Stimulated activated CD4-positive, alpha-beta T cell treated with anti-CD3 and anti-CD28 coated beads, Interleukin-1b, Interleukin-23, amount 100 ng/mL, for 4 hours (primary cell): Measurements from ENCODE around the gene NEXN.

Experiments
- DNase-seq, 2 donors: peaks; one replicate each; pipeline ENCODE4 v3.0.0-alpha.2; 2020; ENCODE audit warnings: low read depth in 2 of 2

Gene NEXN

GRCh38 chr1:77888081-77888780 lies at the start of gene NEXN:
Gene NEXN (plus strand): TSS chr1:77888624. CDS start chr1:77916107, 27,483 bp downstream.
- DNase-seq, result no peak

DNA sequence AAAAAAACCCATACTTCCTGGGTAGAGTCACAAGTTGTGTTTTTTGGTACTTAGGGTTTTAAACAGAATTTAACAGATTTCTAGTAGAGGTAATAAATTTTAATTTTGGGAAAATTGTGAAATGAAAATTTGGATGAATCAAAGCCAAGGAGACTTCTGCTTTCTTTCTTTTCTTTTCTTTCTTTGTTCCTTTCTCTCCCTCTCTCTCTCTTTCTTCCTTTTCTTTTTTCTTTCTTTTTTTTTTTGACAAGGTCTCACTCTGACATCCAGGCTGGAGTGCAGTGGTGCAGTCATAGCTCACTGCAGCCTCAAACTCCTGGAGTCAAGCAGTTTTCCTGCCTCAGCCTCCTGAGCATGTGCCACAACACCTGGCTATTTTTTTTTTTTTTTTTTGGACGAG lies 46.9 kb upstream of the NEXN start:
- no peak for DNase-seq

DNA sequence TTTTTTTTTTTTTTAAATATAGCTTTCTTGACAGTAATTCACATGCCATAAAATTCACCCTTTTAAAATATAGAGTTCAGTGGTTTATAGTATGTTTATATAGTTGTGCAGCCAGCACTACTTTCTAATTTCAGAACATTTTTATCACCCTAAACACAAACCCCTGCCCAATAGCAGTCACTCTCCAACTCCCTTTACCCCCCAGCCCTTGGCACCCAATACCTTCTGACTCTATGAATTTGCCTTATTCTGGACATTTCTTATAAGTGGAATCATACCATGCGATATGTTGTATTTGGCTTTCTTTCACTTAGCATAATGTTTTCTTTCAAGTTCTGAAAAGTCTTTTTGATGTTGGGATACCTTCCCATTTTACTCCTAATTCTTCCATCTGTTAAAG lies 42.5 kb upstream of the NEXN start:
- DNase-seq, result no peak

- DNase-seq, result no peak
These were observed 41.5 kb upstream of the NEXN start for GRCh38 chr1:77846966-77847365.

DNA sequence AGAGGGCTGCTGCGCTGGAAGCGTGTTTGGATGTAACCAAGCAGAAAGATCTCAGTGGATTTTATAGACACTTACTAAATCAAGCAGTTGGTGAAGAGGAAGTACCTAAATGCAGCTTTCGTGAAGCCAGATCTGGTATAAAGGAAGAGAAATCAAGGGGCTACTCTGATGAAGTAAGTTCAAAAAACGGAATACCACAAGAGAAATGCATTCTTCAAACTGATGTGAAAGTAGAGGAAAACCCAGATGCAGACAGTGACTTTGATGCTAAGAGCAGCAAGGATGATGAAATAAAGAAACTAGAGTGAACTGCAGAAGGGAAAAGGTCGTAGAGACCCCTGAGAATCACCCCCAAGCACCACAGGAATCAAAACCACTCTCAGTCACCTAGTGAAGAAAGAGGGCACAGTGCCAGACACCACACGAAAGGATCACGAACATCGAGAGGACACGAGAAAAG lies 40.8 kb upstream of the NEXN start:
- DNase-seq, result no peak

DNA sequence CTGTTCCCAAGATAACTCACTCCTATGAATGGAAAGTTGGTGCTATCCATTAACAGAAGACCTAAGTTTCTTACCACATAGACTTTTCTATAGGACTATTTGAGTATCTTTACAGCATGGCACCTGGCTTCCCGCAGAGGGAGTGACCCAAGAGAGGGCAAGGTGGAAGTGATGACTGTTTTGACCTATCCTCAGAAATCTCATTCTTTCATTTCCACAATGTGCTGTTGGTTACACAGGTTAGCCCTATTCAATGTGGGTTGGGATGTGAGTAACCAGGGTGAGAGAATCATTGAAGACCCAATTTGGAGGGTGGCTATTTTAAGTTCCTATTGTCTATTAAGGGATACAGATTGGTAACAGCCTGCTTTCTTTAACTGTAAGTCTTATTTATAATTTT lies 38.3 kb upstream of the NEXN start:
- no peak for DNase-seq

DNA sequence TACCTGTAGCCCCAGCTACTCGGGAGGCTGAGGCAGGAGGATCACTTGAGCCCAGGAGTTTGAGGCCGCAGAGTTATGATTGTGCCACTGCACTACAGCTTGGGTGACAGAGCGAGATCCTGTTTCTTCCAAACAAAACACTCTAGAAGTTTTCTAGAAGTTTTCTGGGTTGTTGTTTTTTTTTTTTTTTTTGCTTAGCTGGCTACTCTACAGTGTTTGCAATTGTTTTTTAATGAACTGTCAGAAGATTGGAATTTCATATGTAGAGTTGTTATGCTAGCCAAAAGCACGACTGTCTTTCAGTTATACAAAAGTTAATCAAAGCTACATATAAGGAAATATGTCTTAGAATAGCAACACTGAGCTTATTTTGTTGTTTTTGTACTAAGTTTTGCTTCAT lies 30.9 kb upstream of the NEXN start:
- DNase-seq, result no peak

DNA sequence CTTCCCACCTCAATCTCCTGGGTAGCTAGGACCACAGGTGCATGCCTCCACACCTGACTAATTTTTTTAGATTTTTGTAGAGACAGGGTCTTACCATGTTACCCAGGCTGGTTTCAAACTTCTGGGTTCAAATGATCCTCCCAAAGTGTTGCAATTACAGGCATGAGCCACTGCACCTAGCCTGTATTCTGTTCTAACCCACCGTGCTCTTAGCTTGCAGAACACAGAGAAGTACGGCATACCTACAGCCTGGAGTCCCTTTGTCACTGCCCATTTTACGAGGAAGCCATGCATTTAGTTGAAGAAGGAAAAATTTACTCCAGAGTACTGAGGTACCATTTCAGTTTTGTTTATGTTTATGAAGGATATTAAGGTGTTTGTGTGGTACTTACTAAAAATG lies 29.7 kb upstream of the NEXN start:
- no peak for DNase-seq

GRCh38 chr1:77859248-77859647 lies 29.2 kb upstream of the NEXN start:
- no peak for DNase-seq

- DNase-seq, result no peak
These were observed 22.1 kb upstream of the NEXN start for GRCh38 chr1:77866296-77866695.

DNA sequence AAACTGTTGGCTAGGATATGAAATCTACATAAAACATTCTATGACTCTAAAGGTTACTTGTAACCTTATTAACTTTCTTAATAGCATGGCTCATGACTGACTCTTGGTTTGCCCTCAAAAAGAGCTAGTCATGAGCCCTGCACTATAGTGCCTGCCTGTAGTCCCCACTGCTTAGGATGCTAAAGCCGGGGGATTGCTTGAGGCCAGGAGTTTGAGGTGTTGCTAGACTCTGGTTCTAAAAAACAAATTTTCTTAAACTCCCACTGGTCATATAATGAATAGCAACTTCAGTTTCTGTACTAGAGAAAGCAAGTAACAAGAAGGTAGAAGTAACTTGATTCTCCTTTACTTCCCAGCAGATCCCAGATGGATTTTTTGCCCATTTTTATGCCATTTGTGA lies 15.8 kb upstream of the NEXN start:
- DNase-seq, result no peak

GRCh38 chr1:77873461-77873860 lies 15.0 kb upstream of the NEXN start:
- no peak for DNase-seq

DNA sequence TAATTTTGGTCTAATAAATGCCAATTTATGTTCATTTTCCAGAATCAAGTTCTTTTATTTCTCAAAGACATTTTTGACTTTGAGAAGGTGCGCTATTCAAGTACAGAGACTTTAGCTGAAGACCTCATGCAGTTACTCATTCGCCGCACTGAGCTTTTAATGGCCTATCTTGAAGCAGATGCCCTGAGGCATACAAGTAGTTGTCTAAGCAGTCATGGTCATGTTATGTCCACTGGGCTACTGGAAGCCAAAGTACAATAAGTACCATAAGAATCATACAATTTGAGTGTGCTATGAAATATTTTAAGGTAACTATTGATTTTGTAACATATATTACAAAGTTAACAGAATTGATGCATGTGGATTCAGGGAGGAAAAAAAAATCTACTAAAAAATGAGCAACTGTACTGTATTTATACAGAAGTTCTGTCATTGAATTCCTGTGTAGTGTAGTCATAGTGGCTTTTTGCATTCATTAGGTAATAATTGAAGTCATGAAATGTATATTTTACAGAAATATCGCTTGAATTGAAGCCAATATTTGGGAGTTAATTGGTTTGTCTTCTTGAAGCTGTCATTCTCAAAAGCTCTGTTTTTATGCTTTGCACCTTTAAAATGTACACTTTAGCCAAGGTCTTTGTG lies 13.5 kb upstream of the NEXN start:
- DNase-seq, result no peak

DNA sequence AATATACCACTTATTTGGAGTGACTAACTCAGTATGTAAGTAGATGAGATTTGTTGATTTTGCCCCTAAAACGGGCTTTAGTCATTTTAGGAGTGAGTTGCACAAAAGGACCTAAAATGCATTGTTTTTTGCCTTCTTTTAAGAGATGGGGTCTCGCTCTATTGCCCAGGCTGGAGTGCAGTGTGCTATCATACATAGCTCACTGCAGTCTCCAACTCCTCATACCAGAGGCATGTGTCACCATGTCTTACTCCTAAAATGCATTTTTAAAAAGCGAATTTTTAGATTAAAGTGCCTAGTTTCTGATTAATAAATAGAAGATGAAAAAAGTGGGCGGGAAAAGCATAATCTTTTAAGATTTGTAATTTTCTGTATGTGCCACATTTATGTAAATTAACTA lies 11.5 kb upstream of the NEXN start:
- DNase-seq, result no peak

DNA sequence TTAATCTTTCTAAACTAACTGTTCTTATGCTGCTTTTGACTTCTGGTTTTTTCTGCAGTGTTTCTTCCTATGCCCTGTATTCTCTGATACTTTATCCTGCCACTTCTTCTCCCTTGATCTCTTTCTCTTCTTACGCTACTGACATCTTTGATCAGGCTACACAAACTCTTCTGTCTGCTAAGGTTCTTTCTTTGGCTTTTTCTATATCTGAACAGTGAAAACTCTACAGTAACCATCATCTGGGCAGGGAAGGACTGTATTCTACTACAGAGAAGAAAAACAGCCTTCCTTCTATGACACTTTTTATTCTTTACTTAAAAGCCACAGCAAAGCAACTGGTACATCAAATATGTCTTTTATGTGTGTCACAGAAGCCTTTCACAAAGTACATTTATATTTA lies 7.4 kb upstream of the NEXN start:
- no peak for DNase-seq

- no peak for DNase-seq
These were observed 6.0 kb upstream of the NEXN start for GRCh38 chr1:77882411-77882810.

- DNase-seq, result peak in 1 of 2 donors; percentile 6
These were observed 588 bp downstream of the NEXN start for GRCh38 chr1:77888781-77889642.

DNA sequence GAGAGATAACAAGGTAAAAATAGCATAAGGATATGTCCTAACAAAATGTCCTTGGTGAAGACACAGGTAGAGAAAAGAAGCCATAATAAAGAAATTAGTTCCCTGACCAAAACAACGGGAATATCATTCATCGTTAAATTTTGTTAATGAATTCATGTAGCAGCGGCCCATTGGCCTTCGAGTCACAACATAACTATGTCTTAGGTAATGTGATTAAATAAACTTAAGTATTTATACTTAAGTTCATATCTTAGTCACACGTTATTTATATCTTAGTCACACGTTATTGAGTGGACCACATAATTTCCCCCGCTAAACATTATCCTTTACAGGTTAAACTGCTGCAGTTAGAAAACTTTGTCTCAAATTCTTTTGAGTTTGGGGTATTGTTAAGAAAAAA lies 1.2 kb downstream of the NEXN start:
- DNase-seq, result no peak

DNA sequence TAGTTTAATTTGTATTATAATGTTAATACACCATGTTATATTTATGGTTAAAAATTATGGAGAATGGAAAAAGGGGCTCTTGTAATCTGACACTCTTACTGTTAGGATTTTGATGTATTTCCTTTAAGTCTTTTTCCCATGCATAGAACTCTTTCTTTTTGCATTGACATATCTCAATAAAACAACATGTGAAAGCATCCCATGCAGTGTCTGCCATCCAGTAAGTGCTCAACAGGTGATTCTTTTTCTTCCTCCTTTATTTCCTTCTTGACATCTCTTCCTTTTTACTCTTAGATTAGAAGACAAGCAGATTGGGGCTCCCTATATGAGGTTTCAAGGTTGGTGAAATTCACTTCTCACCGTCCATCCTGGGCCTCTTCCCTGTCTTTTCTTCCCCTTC lies 2.8 kb downstream of the NEXN start:
- no peak for DNase-seq

DNA sequence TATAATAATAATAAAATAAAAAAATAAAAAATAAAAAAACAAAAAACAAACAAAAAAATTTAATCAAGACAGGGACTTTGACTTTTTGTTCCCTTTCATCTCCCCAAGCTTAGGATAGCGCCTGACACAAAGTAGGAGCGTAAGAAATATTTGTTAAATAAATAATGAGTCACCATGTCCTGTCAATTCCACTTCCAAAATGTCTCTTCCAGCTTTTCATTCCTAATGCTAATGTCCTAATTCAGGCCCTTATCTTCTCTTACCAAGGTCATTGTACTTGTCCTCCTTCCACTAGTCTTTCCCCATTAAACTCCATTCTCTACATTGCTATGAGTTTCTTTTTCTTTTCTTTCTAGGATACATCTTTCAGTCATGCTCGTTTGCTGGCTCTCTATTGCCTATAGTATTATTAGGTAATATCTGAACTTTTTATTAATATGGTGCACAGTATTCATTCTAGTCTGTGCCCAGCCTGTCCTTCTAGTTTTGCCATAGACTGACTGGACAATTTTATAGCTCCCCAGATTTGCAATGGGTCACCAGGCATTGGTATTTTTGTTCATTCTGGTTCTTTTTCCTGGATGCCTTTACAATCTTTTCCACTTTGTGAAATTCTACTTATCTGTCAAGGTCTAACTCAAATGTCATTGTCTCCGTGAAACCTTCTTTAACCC lies 11.4 kb downstream of the NEXN start:
- DNase-seq, result no peak

- DNase-seq, result no peak
These were observed 12.4 kb downstream of the NEXN start for GRCh38 chr1:77900687-77901293.

DNA sequence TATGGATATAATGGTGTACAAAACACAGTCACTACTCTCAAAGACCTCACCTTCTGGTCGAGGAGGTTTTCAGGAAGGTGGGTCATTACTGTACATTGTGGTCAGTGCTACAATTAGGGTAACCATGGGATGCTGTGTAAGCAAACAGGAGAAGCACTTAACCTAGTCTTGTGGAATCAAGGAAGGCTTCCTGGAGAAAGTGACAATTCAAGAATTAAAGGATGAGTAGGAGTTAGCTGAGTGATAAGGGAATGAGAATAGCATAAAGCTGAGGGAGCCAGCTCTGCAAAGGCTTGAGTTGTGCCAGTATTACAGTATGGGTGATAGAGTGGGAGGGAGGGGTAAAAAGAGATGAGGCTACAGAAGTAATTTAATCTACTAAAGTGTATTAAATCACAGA lies 17.2 kb downstream of the NEXN start:
- no peak for DNase-seq
